IMR-90 (cell line): ENCODE results near the gene CDK18. TPM values are rescaled to one million over a fixed set of nuclear protein-coding genes. Genes with fewer than 3 reads are reported as not detected.

Experiments
- ATAC-seq: fragments of 200-7000 bp; cut with Tn5 transposase; 2 replicates; pipeline ENCODE4 v1.9.1; 2020; ENCODE audit warnings: low read depth, mild to moderate bottlenecking, moderate library complexity
- BruUV-seq: library from RNA; stranded (reverse); fragments of 400-500 nt; replicated peaks from 2 replicates; lab custom pipeline; 2021; lab: Mats Ljungman, UMichigan
- CTCF ChIA-PET: fragments of 300-600 bp; formaldehyde crosslinking; extraction: SDS; loops from one replicate; lab custom pipeline; 2021; ENCODE audit warnings: antibody characterized with exemption; lab: Yijun Ruan, JAX
- POLR2A ChIA-PET: fragments of 300-600 bp; sonication (Branson Sonifier 250); formaldehyde crosslinking; loops from one replicate; lab custom pipeline; 2022; ENCODE audit warnings: antibody characterized with exemption; ENCODE audit not compliant: unreplicated experiment; lab: Charles Lee
- DNase-seq: peaks from one replicate; pipeline ENCODE4 v3.0.0; 2013
- H2AFZ ChIP-seq: replicated peaks from 2 replicates; pipeline ENCODE3; 2013; ENCODE audit warnings: low read length, mild to moderate bottlenecking; ENCODE audit not compliant: poor library complexity
- H2AK5ac ChIP-seq: 2 replicates; pipeline ENCODE4 v1.6.1; 2013; ENCODE audit warnings: low read depth, low read length, inconsistent platforms
- H2AK9ac ChIP-seq: replicated peaks from 2 replicates; pipeline ENCODE3; 2013; ENCODE audit warnings: mild to moderate bottlenecking, low read depth, low read length, moderate library complexity; ENCODE audit not compliant: poor library complexity
- H2BK120ac ChIP-seq: 2 replicates; pipeline ENCODE4 v1.6.1; 2013; ENCODE audit warnings: low read depth, low read length, inconsistent platforms
- H2BK15ac ChIP-seq: 3 replicates; pipeline ENCODE4 v1.6.1; 2013; ENCODE audit warnings: low read depth, low read length, inconsistent platforms
- H2BK20ac ChIP-seq: 2 replicates; pipeline ENCODE4 v1.6.1; 2013; ENCODE audit warnings: low read depth, mild to moderate bottlenecking, inconsistent platforms, low read length, moderate library complexity
- H2BK5ac ChIP-seq: 2 replicates; pipeline ENCODE4 v1.6.1; 2013; ENCODE audit warnings: mild to moderate bottlenecking, low read depth, low read length, inconsistent platforms; ENCODE audit not compliant: poor library complexity, severe bottlenecking
- H3K14ac ChIP-seq: replicated peaks from 2 replicates; pipeline ENCODE4 v1.6.1; 2013; ENCODE audit warnings: low read depth, low read length, inconsistent platforms
- H3K18ac ChIP-seq: 2 replicates; pipeline ENCODE4 v1.6.1; 2013; ENCODE audit warnings: low read depth, low read length, control low read depth
- H3K23ac ChIP-seq: 2 replicates; pipeline ENCODE4 v1.6.1; 2013; ENCODE audit warnings: low read depth, low read length, inconsistent platforms
- H3K27ac ChIP-seq: 2 replicates; pipeline ENCODE4 v1.5.1; 2013; ENCODE audit warnings: mild to moderate bottlenecking, control low read depth, low read length; ENCODE audit not compliant: insufficient read depth
- H3K27me3 ChIP-seq: 2 replicates; pipeline ENCODE4 v1.6.1; 2013; ENCODE audit warnings: low read length; ENCODE audit not compliant: control insufficient read depth, insufficient read depth
- H3K36me3 ChIP-seq: 2 replicates; pipeline ENCODE4 v1.6.1; 2013; ENCODE audit warnings: low read length, mixed read lengths; ENCODE audit not compliant: control insufficient read depth, insufficient read depth
- H3K4ac ChIP-seq: 2 replicates; pipeline ENCODE4 v1.6.1; 2013; ENCODE audit warnings: low read depth, low read length, inconsistent platforms
- H3K4me1 ChIP-seq: 2 replicates; pipeline ENCODE4 v1.6.1; 2013; ENCODE audit warnings: low read length, mixed read lengths; ENCODE audit not compliant: control insufficient read depth, insufficient read depth
- H3K4me2 ChIP-seq: 2 replicates; pipeline ENCODE4 v1.6.1; 2013; ENCODE audit warnings: low read depth, mild to moderate bottlenecking, control low read depth, low read length, moderate library complexity
- H3K4me3 ChIP-seq: 2 replicates; pipeline ENCODE4 v1.5.1; 2013; ENCODE audit warnings: low read depth, mild to moderate bottlenecking, control low read depth, low read length, moderate library complexity; ENCODE audit not compliant: insufficient read depth
- H3K56ac ChIP-seq: 2 replicates; pipeline ENCODE4 v1.6.1; 2013; ENCODE audit warnings: low read length, inconsistent platforms; ENCODE audit not compliant: insufficient read depth; ENCODE audit errors: extremely low read depth
- H3K79me1 ChIP-seq, 2 experiments: 2 replicates each; pipeline ENCODE4 v1.6.1; 2013; ENCODE audit warnings: low read length in 2 of 2, inconsistent platforms in 1 of 2, low read depth in 1 of 2
- H3K9ac ChIP-seq: 2 replicates; pipeline ENCODE4 v1.6.1; 2013; ENCODE audit warnings: low read depth, low read length, control low read depth
- H3K9me1 ChIP-seq: 2 replicates; pipeline ENCODE4 v1.6.1; 2013; ENCODE audit warnings: low read length, inconsistent platforms; ENCODE audit not compliant: insufficient read depth
- H3K9me3 ChIP-seq: 2 replicates; pipeline ENCODE4 v1.6.1; 2013; ENCODE audit warnings: low read length; ENCODE audit not compliant: control insufficient read depth, insufficient read depth
- H4K20me1 ChIP-seq: 2 replicates; pipeline ENCODE4 v1.6.1; 2013; ENCODE audit warnings: low read length, inconsistent platforms; ENCODE audit not compliant: insufficient read depth
- H4K5ac ChIP-seq: 2 replicates; pipeline ENCODE4 v1.6.1; 2013; ENCODE audit warnings: mild to moderate bottlenecking, low read depth, low read length, control low read depth
- H4K8ac ChIP-seq, 2 experiments: 2 replicates each; pipeline ENCODE4 v1.6.1; 2013; ENCODE audit warnings: low read depth in 2 of 2, low read length in 2 of 2, control low read depth in 1 of 2, inconsistent platforms in 1 of 2
- H4K91ac ChIP-seq: 2 replicates; pipeline ENCODE4 v1.6.1; 2013; ENCODE audit warnings: low read depth, low read length, inconsistent platforms; ENCODE audit not compliant: insufficient read depth
- BHLHE40 ChIP-seq: fragments of 150-350 bp; IDR thresholded peaks from 2 replicates; pipeline ENCODE4 v1.6.1; 2016; ENCODE audit warnings: mild to moderate bottlenecking, low read depth, low read length
- CEBPB ChIP-seq: IDR thresholded peaks from 2 replicates; pipeline ENCODE4 v1.6.1; 2012; ENCODE audit warnings: low read depth, low read length, improper control_type of control experiment
- CHD1 ChIP-seq: IDR thresholded peaks from 2 replicates; pipeline ENCODE4 v1.6.1; 2012; ENCODE audit warnings: low read depth, low read length, improper control_type of control experiment
- CTCF ChIP-seq: conservative IDR thresholded peaks from 2 replicates; pipeline ENCODE4 v1.5.1; 2012; ENCODE audit warnings: mild to moderate bottlenecking, low read depth, low read length, improper control_type of control experiment
- ELK1 ChIP-seq: fragments of 150-350 bp; IDR thresholded peaks from 2 replicates; pipeline ENCODE4 v1.6.1; 2016; ENCODE audit warnings: low read depth, mild to moderate bottlenecking, low read length, moderate library complexity, borderline replicate concordance
- MAFK ChIP-seq: IDR thresholded peaks from 2 replicates; pipeline ENCODE4 v1.6.1; 2012; ENCODE audit warnings: low read depth, low read length, improper control_type of control experiment
- MAZ ChIP-seq: IDR thresholded peaks from 2 replicates; pipeline ENCODE4 v1.6.1; 2012; ENCODE audit warnings: low read depth, mild to moderate bottlenecking, low read length, improper control_type of control experiment, moderate library complexity, borderline replicate concordance
- MXI1 ChIP-seq: IDR thresholded peaks from 2 replicates; pipeline ENCODE4 v1.6.1; 2012; ENCODE audit warnings: low read depth, mild to moderate bottlenecking, low read length, moderate library complexity, borderline replicate concordance
- NFE2L2 ChIP-seq: fragments of 150-350 bp; IDR thresholded peaks from 2 replicates; pipeline ENCODE4 v1.6.1; 2016; ENCODE audit warnings: low read depth, mild to moderate bottlenecking, low read length
- POLR2A ChIP-seq: IDR thresholded peaks from 2 replicates; pipeline ENCODE4 v1.6.1; 2012; ENCODE audit warnings: mild to moderate bottlenecking, low read depth, low read length
- RAD21 ChIP-seq: IDR thresholded peaks from 2 replicates; pipeline ENCODE4 v1.6.1; 2012; ENCODE audit warnings: low read length, improper control_type of control experiment
- RCOR1 ChIP-seq: IDR thresholded peaks from 2 replicates; pipeline ENCODE4 v1.6.1; 2012; ENCODE audit warnings: mild to moderate bottlenecking, low read length, improper control_type of control experiment; ENCODE audit not compliant: insufficient replicate concordance
- RFX5 ChIP-seq: IDR thresholded peaks from 2 replicates; pipeline ENCODE4 v1.8.0; 2012; ENCODE audit warnings: low read depth, mild to moderate bottlenecking, low read length, moderate library complexity
- SMC3 ChIP-seq: fragments of 150-350 bp; IDR thresholded peaks from 2 replicates; pipeline ENCODE4 v1.6.1; 2016; ENCODE audit warnings: low read depth, mild to moderate bottlenecking, antibody characterized with exemption, low read length, moderate library complexity
- USF2 ChIP-seq: fragments of 150-350 bp; IDR thresholded peaks from 2 replicates; pipeline ENCODE4 v1.6.1; 2017; ENCODE audit warnings: mild to moderate bottlenecking, antibody characterized with exemption, low read length, low read depth
- WGBS, 2 experiments: methylation state at CpG; one replicate each; pipeline versions ENCODE4 v1.1.5 to v1.1.7; 2013; ENCODE audit warnings: missing lambda C conversion rate in 2 of 2; ENCODE audit not compliant: insufficient read length in 1 of 2; ENCODE audit errors: extremely low coverage in 2 of 2; 5-methylcytosine and 5-hydroxymethylcytosine counted together
- dilution Hi-C: fragments of 300-500 bp; cut with HindIII; formaldehyde crosslinking; loops from one replicate; pipeline ENCODE4 v1.14.3; 2018; ENCODE audit warnings: low sequenced_read_pairs; ENCODE audit not compliant: unreplicated experiment
- in situ Hi-C: fragments of 300-500 bp; cut with MboI; formaldehyde crosslinking; loops from 3 replicates; pipeline ENCODE4 v1.14.3; 2019; ENCODE audit warnings: low sequenced_read_pairs, inconsistent platforms, mixed read lengths
- intact Hi-C: fragments of 100-400 bp; cut with micrococcal nuclease; formaldehyde crosslinking; loops from 2 replicates; pipeline ENCODE4 v1.10.0; 2022
- polyA plus RNA-seq, 3 experiments: library from polyadenylated mRNA; depleted of rRNA; stranded (reverse); fragments of >200 nt; gene quantifications; 2 replicates each; pipeline ENCODE4 v1.2.3, GENCODE V29; 2012; ENCODE audit warnings: low replicate concordance in 1 of 3
- total RNA-seq: library from RNA; depleted of rRNA; stranded (reverse); fragments of >200 nt; gene quantifications from 2 replicates; pipeline ENCODE4 v1.2.3, GENCODE V29; 2012

The CDK18 gene
- total and polyA plus RNA-seq, 2 of the 4 experiments (the other 2 are of a cell fraction): 0.18 to 0.48 TPM

GRCh38 chr1:205523261-205523890 lies 18.9 kb downstream of the CDK18 start:
- DNase-seq (no peak), ATAC-seq (no peak)
- Histone ChIP-seq H4K91ac (no peak overlapping the region), H3K23ac (no peak overlapping the region), H3K18ac (no peak overlapping the region), H3K56ac (no peak overlapping the region), H3K9ac (no peak overlapping the region), H3K27ac (no peak overlapping the region), H3K9me1 (no peaks in the 10 kb centered on the region), H3K14ac (no peak overlapping the region), H2BK15ac (no peak overlapping the region), H3K79me1 (no peaks in the 10 kb centered on the region), H2BK120ac (no peak overlapping the region), H3K4me1 (peaks cover 3% of the 10 kb centered on the region; the same call in 1 of the 2 replicates), H4K20me1 (no peaks in the 10 kb centered on the region), H2AFZ (no peak overlapping the region), H2BK5ac (no peak overlapping the region), H2BK20ac (no peak overlapping the region), H3K4ac (no peak overlapping the region), H3K27me3 (peaks cover 32% of the 10 kb centered on the region), H4K5ac (no peak overlapping the region), H3K9me3 (no peaks in the 10 kb centered on the region), H3K36me3 (no peaks in the 10 kb centered on the region), H2AK5ac (no peak overlapping the region), H2AK9ac (no peak overlapping the region), H4K8ac (no peak overlapping the region), H3K4me3 (no peak overlapping the region), H3K4me2 (no peak overlapping the region)
- intact Hi-C loops (no loop called here), in situ Hi-C loops (loop anchor here (5.0 kb wide), 2 partner anchors 36 to 186 kb away; no protein-coding TSS in a partner anchor), dilution Hi-C loops (no loop called here)
- ChIA-PET CTCF (interaction anchor here (1.7 to 3.9 kb wide), 7 partner anchors 11 to 250 kb away, joined by 6 to 52 read pairs (median 8); no protein-coding TSS in a partner anchor), POLR2A (no interaction called here)
- TF ChIP-seq USF2: no peak
- TF ChIP-seq MAFK: no peak
- TF ChIP-seq NFE2L2: no peak
- no peak for TF ChIP-seq BHLHE40
- TF ChIP-seq RCOR1: no peak
- no peak for TF ChIP-seq CEBPB
- TF ChIP-seq CHD1: no peak
- TF ChIP-seq RFX5: no peak
- TF ChIP-seq SMC3: no peak
- TF ChIP-seq RAD21: no peak
- no peak for TF ChIP-seq MXI1
- TF ChIP-seq MAZ: no peak
- TF ChIP-seq ELK1: no peak
- TF ChIP-seq POLR2A: no peak
- no peak for TF ChIP-seq CTCF
- BruUV-seq: no TSS peak
- WGBS, 2 experiments: 72% methylated on average over 5 of the region's 16 CpGs; no CpG with 5 or more reads in 1 of the 2 experiments
